ENCODE results near the gene ABCC4. TPM values are rescaled to one million over a fixed set of nuclear protein-coding genes. Genes with fewer than 3 reads are reported as not detected.

The ABCC4 gene
- total RNA-seq, 2 donors from 2014 or later, result 119 to 144 TPM

DNA sequence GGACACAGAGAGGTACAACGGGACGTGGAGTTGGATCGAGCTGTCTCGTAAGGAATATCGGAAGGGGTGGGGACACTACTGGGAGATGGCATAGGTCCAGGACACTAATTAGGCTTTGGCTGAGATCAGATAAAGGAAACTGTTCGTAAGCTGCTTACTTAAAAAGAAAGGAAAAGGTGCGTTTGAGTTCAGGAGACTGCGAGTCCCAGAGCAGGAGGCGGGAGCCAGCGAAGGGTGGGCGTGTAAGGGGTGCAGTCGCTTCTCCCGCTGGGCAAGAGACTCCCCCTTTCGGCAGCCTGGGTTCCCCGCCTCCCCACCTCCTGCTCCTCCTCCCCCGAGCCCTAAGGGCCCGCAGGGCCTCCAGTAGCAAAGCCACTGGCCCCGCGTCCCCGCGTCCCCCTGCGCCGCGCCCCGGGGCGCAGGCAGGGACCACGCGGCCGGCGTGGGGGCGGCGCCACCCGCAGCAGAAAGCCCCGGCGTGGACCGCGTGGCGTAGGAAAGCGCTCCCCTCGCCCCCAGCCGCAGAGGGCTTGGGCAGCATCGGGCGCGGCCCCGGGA lies 547 bp downstream of the ABCC4 start:
- Histone ChIP-seq H3K4me1 (ENCODE audit: control insufficient read depth, insufficient read depth, low read length) (peaks cover 5% of the 10 kb centered on the region), H3K9ac (ENCODE audit: extremely low read depth, low read length, poor library complexity, severe bottlenecking) (peak overlapping the region; percentile 60), H3K9me3 (ENCODE audit: control insufficient read depth, low read length) (peaks cover 13% of the 10 kb centered on the region), H3K27ac (ENCODE audit: low read depth, low read length) (no peak overlapping the region), H3K27me3 (ENCODE audit: control insufficient read depth, insufficient read depth, low read length, poor library complexity, severe bottlenecking) (peaks cover 10% of the 10 kb centered on the region), H3K4me3 (ENCODE audit: low read length) (peak overlapping the region; percentile 85), H3K36me3 (ENCODE audit: control insufficient read depth, insufficient read depth, low read length) (peaks cover 10% of the 10 kb centered on the region)
- TF ChIP-seq, protein P1, sequence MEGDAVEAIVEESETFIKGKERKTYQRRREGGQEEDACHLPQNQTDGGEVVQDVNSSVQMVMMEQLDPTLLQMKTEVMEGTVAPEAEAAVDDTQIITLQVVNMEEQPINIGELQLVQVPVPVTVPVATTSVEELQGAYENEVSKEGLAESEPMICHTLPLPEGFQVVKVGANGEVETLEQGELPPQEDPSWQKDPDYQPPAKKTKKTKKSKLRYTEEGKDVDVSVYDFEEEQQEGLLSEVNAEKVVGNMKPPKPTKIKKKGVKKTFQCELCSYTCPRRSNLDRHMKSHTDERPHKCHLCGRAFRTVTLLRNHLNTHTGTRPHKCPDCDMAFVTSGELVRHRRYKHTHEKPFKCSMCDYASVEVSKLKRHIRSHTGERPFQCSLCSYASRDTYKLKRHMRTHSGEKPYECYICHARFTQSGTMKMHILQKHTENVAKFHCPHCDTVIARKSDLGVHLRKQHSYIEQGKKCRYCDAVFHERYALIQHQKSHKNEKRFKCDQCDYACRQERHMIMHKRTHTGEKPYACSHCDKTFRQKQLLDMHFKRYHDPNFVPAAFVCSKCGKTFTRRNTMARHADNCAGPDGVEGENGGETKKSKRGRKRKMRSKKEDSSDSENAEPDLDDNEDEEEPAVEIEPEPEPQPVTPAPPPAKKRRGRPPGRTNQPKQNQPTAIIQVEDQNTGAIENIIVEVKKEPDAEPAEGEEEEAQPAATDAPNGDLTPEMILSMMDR (conservative IDR thresholded peaks at IDR 0.05), result no peak
- 4 to 8% methylated on average over 27 to 45 of the region's 45 CpGs for WGBS, 2 experiments (ENCODE audit: insufficient coverage in 1 of 2, insufficient read length in 1 of 2)
- H3K27me3 Mint-ChIP-seq (ENCODE audit: insufficient read depth), result peaks cover 18% of the 10 kb centered on the region
- peak overlapping the region; percentile 74 for H3K4me3 Mint-ChIP-seq
- H3K36me3 Mint-ChIP-seq (ENCODE audit: low read depth), result peaks cover 67% of the 10 kb centered on the region
- peaks cover 17% of the 10 kb centered on the region for H3K9me3 Mint-ChIP-seq
- peak overlapping the region; percentile 82 for H3K27ac Mint-ChIP-seq
- peaks cover 28% of the 10 kb centered on the region for H3K4me1 Mint-ChIP-seq
- DNase-seq, result peak; percentile 73

DNA sequence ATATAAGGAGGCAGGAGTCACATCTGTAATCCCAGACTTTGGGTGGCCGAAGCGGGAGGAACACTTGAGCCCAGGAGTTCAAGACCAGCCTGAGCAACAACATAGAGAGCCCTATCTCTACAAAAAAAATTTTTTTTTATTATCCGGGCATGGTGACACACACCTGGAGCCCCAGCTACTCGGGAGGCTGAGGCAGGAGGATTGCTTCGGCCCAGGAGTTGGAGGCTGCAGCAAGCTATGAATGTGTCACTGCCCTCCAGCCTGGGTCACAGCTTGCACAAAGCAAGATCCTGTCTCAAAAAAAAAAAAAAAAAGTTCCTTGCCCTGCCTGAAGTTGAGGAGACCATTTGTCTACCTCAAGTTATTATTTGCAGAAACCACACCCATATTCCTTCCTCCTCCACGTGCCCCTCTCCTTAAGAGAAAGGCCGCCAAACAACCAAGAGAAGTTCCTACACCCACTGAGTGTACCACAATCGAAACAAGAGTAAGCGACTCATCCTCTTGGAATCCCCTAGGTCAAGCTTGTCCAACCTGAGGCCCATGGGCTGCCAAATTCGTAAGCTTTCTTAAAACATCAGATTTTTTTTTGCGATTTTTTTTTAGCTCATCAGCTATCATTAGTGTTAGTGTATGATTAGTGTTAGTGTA lies 2.2 kb downstream of the ABCC4 start:
- Mint-ChIP-seq H3K36me3 (ENCODE audit: low read depth) (peaks cover 64% of the 10 kb centered on the region), H3K4me1 (peaks cover 24% of the 10 kb centered on the region), H3K27ac (peak overlapping the region; percentile 66), H3K9me3 (peaks cover 13% of the 10 kb centered on the region), H3K4me3 (peak overlapping the region; percentile 74), H3K27me3 (ENCODE audit: insufficient read depth) (peaks cover 15% of the 10 kb centered on the region)
- peaks cover 9% of the 10 kb centered on the region for H3K36me3 ChIP-seq (ENCODE audit: control insufficient read depth, insufficient read depth, low read length)
- peak overlapping the region; percentile 85 for H3K4me3 ChIP-seq (ENCODE audit: low read length)
- H3K9ac ChIP-seq (ENCODE audit: extremely low read depth, low read length, poor library complexity, severe bottlenecking), result no peak overlapping the region
- peaks cover 13% of the 10 kb centered on the region for H3K9me3 ChIP-seq (ENCODE audit: control insufficient read depth, low read length)
- TF ChIP-seq, protein P1 (conservative IDR thresholded peaks at IDR 0.05), result no peak
- H3K4me1 ChIP-seq (ENCODE audit: control insufficient read depth, insufficient read depth, low read length), result peaks cover 5% of the 10 kb centered on the region
- DNase-seq, result no peak
- peaks cover 10% of the 10 kb centered on the region for H3K27me3 ChIP-seq (ENCODE audit: control insufficient read depth, insufficient read depth, low read length, poor library complexity, severe bottlenecking)
- no peak overlapping the region for H3K27ac ChIP-seq (ENCODE audit: low read depth, low read length)
- 93 to 96% methylated on average over 10 of the region's 11 CpGs for WGBS, 2 experiments (ENCODE audit: insufficient coverage in 1 of 2, insufficient read length in 1 of 2)

DNA sequence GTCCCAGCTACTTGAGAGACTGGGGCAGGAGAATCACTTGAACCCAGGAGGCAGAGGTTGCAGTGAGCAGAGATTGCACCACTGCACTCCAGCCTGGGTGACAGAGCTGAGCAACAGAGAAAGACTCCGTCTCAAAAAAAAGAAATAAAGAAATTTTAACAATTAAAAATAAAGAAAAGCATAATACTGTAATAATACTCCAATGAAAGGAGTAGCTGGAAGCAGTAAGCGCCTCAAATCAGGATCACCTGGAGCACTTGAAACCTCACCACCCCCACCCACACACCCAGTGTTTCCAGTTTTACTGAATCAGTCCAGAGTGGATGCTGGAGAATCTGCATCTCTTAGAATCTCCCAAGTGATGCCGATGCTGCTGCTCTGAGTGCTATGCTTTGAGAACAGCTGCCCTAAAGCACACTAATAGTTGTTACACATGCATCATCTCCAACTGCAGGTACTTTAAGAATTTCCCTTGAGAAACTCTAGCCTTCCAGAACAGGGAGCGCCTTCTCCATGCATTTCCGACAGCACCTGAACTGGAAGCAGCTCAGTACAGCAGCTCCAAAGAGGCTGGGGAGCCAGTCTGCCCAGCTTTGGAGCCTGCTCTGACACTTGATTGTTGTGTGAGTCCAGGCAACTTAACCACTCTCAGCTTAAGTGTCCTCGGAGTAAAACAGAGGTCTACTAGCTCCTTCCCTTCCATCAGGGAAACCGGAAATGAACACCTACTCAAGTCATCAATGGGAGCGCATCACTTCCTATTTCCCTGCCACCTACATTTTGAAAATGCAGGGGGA lies 2.9 kb downstream of the ABCC4 start:
- peak overlapping the region; percentile 66 for H3K27ac Mint-ChIP-seq

More for the DNA sequence above, 2.9 kb downstream of the ABCC4 start:
- Histone ChIP-seq H3K27me3 (ENCODE audit: control insufficient read depth, insufficient read depth, low read length, poor library complexity, severe bottlenecking) (peaks cover 10% of the 10 kb centered on the region), H3K36me3 (ENCODE audit: control insufficient read depth, insufficient read depth, low read length) (peaks cover 9% of the 10 kb centered on the region), H3K4me3 (ENCODE audit: low read length) (peak overlapping the region; percentile 85), H3K27ac (ENCODE audit: low read depth, low read length) (no peak overlapping the region), H3K4me1 (ENCODE audit: control insufficient read depth, insufficient read depth, low read length) (peaks cover 5% of the 10 kb centered on the region), H3K9me3 (ENCODE audit: control insufficient read depth, low read length) (peaks cover 13% of the 10 kb centered on the region), H3K9ac (ENCODE audit: extremely low read depth, low read length, poor library complexity, severe bottlenecking) (no peak overlapping the region)
- peaks cover 24% of the 10 kb centered on the region for H3K4me1 Mint-ChIP-seq
- 93 to 94% methylated on average over 4 to 7 of the region's 8 CpGs for WGBS, 2 experiments (ENCODE audit: insufficient coverage in 1 of 2, insufficient read length in 1 of 2)
- TF ChIP-seq, protein P1 (conservative IDR thresholded peaks at IDR 0.05), result no peak
- peaks cover 13% of the 10 kb centered on the region for H3K9me3 Mint-ChIP-seq
- peaks cover 59% of the 10 kb centered on the region for H3K36me3 Mint-ChIP-seq (ENCODE audit: low read depth)
- H3K27me3 Mint-ChIP-seq (ENCODE audit: insufficient read depth), result peaks cover 15% of the 10 kb centered on the region
- DNase-seq, result no peak
- peak overlapping the region; percentile 74 for H3K4me3 Mint-ChIP-seq
